ENCODE results near the gene RIC3. TPM values are rescaled to one million over a fixed set of nuclear protein-coding genes. Genes with fewer than 3 reads are reported as not detected.

Gene RIC3
- total RNA-seq, 1 experiment from 2014 or later = 23.7 TPM

- Histone ChIP-seq H2BK12ac (ENCODE audit: insufficient read length, low read depth, low read length) (no peak overlapping the region), H3K27ac (ENCODE audit: insufficient read length, low read depth, low read length) (no peak overlapping the region), H2BK15ac (ENCODE audit: low read depth, low read length) (no peak overlapping the region), H2AK5ac (ENCODE audit: insufficient read length, low read length) (no peak overlapping the region), H2BK20ac (ENCODE audit: low read depth, low read length, poor library complexity, severe bottlenecking) (no peak overlapping the region), H3K4ac (ENCODE audit: low read depth, low read length) (no peak overlapping the region), H3K56ac (ENCODE audit: insufficient read length, low read depth, low read length) (no peak overlapping the region), H4K91ac (ENCODE audit: insufficient read length, low read depth, low read length) (no peak overlapping the region), H3K23ac (ENCODE audit: insufficient read length, low read depth, low read length) (no peak overlapping the region), H3K27me3 (ENCODE audit: insufficient read depth, low read length) (no peaks in the 10 kb centered on the region), H3K4me1 (ENCODE audit: insufficient read depth, low read length) (peaks cover 3% of the 10 kb centered on the region; the same call in 1 of the 2 replicates), H3K79me1 (ENCODE audit: insufficient read depth, low read depth, low read length, poor library complexity, severe bottlenecking) (no peaks in the 10 kb centered on the region), H3K9me3 (ENCODE audit: control insufficient read depth, low read depth, low read length) (no peaks in the 10 kb centered on the region), H4K20me1 (ENCODE audit: control insufficient read depth, insufficient read depth, insufficient read length) (peaks cover 3% of the 10 kb centered on the region), H2BK120ac (ENCODE audit: low read depth, low read length, poor library complexity, severe bottlenecking) (no peak overlapping the region), H3K14ac (ENCODE audit: insufficient read depth, low read length) (no peak overlapping the region), H4K5ac (ENCODE audit: insufficient read length, low read depth, low read length) (no peak overlapping the region), H2BK5ac (ENCODE audit: insufficient read length, low read length) (no peak overlapping the region), H4K8ac (replicated peaks; ENCODE audit: insufficient read length, low read depth, low read length) (no peak overlapping the region), H3K9ac (ENCODE audit: extremely low read depth, insufficient read length, low read length) (no peak overlapping the region), H3K23me2 (ENCODE audit: insufficient read length, low read depth, low read length, poor library complexity, severe bottlenecking) (no peaks in the 10 kb centered on the region), H2AFZ (ENCODE audit: low read length) (no peak overlapping the region), H3K18ac (ENCODE audit: insufficient read length, low read depth, low read length) (no peak overlapping the region), H3K4me2 (ENCODE audit: insufficient read depth, insufficient read length, low read length) (no peak overlapping the region), H3T11ph (ENCODE audit: low read length) (no peak overlapping the region), H3K79me2 (ENCODE audit: insufficient read depth, low read length) (no peaks in the 10 kb centered on the region)
- TF ChIP-seq, protein P1, sequence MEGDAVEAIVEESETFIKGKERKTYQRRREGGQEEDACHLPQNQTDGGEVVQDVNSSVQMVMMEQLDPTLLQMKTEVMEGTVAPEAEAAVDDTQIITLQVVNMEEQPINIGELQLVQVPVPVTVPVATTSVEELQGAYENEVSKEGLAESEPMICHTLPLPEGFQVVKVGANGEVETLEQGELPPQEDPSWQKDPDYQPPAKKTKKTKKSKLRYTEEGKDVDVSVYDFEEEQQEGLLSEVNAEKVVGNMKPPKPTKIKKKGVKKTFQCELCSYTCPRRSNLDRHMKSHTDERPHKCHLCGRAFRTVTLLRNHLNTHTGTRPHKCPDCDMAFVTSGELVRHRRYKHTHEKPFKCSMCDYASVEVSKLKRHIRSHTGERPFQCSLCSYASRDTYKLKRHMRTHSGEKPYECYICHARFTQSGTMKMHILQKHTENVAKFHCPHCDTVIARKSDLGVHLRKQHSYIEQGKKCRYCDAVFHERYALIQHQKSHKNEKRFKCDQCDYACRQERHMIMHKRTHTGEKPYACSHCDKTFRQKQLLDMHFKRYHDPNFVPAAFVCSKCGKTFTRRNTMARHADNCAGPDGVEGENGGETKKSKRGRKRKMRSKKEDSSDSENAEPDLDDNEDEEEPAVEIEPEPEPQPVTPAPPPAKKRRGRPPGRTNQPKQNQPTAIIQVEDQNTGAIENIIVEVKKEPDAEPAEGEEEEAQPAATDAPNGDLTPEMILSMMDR (conservative IDR thresholded peaks at IDR 0.05) = no peak
- Mint-ChIP-seq H3K27ac (peak overlapping the region in 1 of 3 experiments; percentile 89; a peak in 2 of 7 replicates), H3K27me3 (ENCODE audit: low read depth) (peaks cover 1% of the 10 kb centered on the region; the same call in 1 of the 2 replicates), H3K4me3 (no peak overlapping the region), H3K36me3 (ENCODE audit: insufficient read depth in 1 of 3, low read depth in 3 of 3) (no peaks in the 10 kb centered on the region; a peak in 1 of 7 replicates), H3K4me1 (peaks cover 7 to 22% of the 10 kb centered on the region in 2 experiments), H3K9me3 (no peaks in the 10 kb centered on the region)
- no CpG with 5 or more reads among the region's 12 CpGs for WGBS (ENCODE audit: extremely low coverage, insufficient read length, low lambda C conversion rate)
- DNase-seq = no peak
Measured at GRCh38 chr11:8056810-8057463, 111.9 kb downstream of the RIC3 start.

Other genes starting within 250 kb of the RIC3 start
- gene OR10A6, start 237.8 kb downstream of the RIC3 start, total RNA-seq (2021) = not detected in 2 replicates
- gene OR10A3, start 227.3 kb downstream of the RIC3 start, total RNA-seq (2021) = not detected in 2 replicates
- not detected in 2 replicates for gene NLRP10, start 203.6 kb downstream of the RIC3 start, total RNA-seq (2021)
- gene EIF3F, start 181.7 kb downstream of the RIC3 start, total RNA-seq (2021) = 346 and 348 TPM in 2 replicates
- gene TUB, start 87.8 kb downstream of the RIC3 start, total RNA-seq (2021) = 14.8 and 14.9 TPM in 2 replicates
- gene LMO1, start 94.9 kb upstream of the RIC3 start, total RNA-seq (2021) = 0.39 and 0.50 TPM in 2 replicates

Measured in H9 (cell line).